ENCODE measurements around the gene PPP2R2B.

The PPP2R2B gene

GRCh38 chr5:146878476-146879172 lies at the start of gene PPP2R2B:
TSS of gene PPP2R2B (minus strand) at chr5:146878757.
- DNase-seq (ENCODE audit: extremely low read depth, insufficient read length) = peak; percentile 11
- Histone ChIP-seq H3K36me3 (ENCODE audit: control insufficient read depth, insufficient read depth, low read length) (no peaks in the 10 kb centered on the region), H3K4me3 (replicated peaks; ENCODE audit: low read depth, low read length) (peak within 1 kb of the TSS; percentile 26), H3K27me3 (replicated peaks; ENCODE audit: control insufficient read depth, insufficient read depth, low read length) (peaks cover 2% of the 10 kb centered on the region)
- no peak for TF ChIP-seq CTCF (IDR thresholded peaks at IDR 0.05; ENCODE audit: insufficient read depth, low read length, poor library complexity, severe bottlenecking)

GRCh38 chr5:146924132-146924531 lies 45.6 kb upstream of the PPP2R2B start:
- no peak overlapping the region for H3K4me3 ChIP-seq (replicated peaks; ENCODE audit: low read depth, low read length)
- no peak for DNase-seq (ENCODE audit: extremely low read depth, insufficient read length)
- TF ChIP-seq CTCF (IDR thresholded peaks at IDR 0.05; ENCODE audit: insufficient read depth, low read length, poor library complexity, severe bottlenecking) = no peak

GRCh38 chr5:146921225-146921624 lies 42.7 kb upstream of the PPP2R2B start:
- H3K36me3 ChIP-seq (ENCODE audit: control insufficient read depth, insufficient read depth, low read length) = no peaks in the 10 kb centered on the region
- no peaks in the 10 kb centered on the region for H3K27me3 ChIP-seq (replicated peaks; ENCODE audit: control insufficient read depth, insufficient read depth, low read length)
- no peak overlapping the region for H3K4me3 ChIP-seq (replicated peaks; ENCODE audit: low read depth, low read length)
- TF ChIP-seq CTCF (IDR thresholded peaks at IDR 0.05; ENCODE audit: insufficient read depth, low read length, poor library complexity, severe bottlenecking) = no peak
- DNase-seq (ENCODE audit: extremely low read depth, insufficient read length) = no peak

More at GRCh38 chr5:146924132-146924531, 45.6 kb upstream of the PPP2R2B start:
- H3K36me3 ChIP-seq (ENCODE audit: control insufficient read depth, insufficient read depth, low read length) = no peaks in the 10 kb centered on the region
- H3K27me3 ChIP-seq (replicated peaks; ENCODE audit: control insufficient read depth, insufficient read depth, low read length) = no peaks in the 10 kb centered on the region

GRCh38 chr5:146920351-146920881 lies 41.9 kb upstream of the PPP2R2B start:
- no peak overlapping the region for H3K4me3 ChIP-seq (replicated peaks; ENCODE audit: low read depth, low read length)
- no peak for TF ChIP-seq CTCF (IDR thresholded peaks at IDR 0.05; ENCODE audit: insufficient read depth, low read length, poor library complexity, severe bottlenecking)
- no peaks in the 10 kb centered on the region for H3K36me3 ChIP-seq (ENCODE audit: control insufficient read depth, insufficient read depth, low read length)
- no peak for DNase-seq (ENCODE audit: extremely low read depth, insufficient read length)
- H3K27me3 ChIP-seq (replicated peaks; ENCODE audit: control insufficient read depth, insufficient read depth, low read length) = no peaks in the 10 kb centered on the region

GRCh38 chr5:146919304-146919703 lies 40.7 kb upstream of the PPP2R2B start:
- H3K4me3 ChIP-seq (replicated peaks; ENCODE audit: low read depth, low read length) = no peak overlapping the region
- no peaks in the 10 kb centered on the region for H3K36me3 ChIP-seq (ENCODE audit: control insufficient read depth, insufficient read depth, low read length)
- no peaks in the 10 kb centered on the region for H3K27me3 ChIP-seq (replicated peaks; ENCODE audit: control insufficient read depth, insufficient read depth, low read length)
- TF ChIP-seq CTCF (IDR thresholded peaks at IDR 0.05; ENCODE audit: insufficient read depth, low read length, poor library complexity, severe bottlenecking) = no peak
- DNase-seq (ENCODE audit: extremely low read depth, insufficient read length) = no peak

Data from GM06990 (cell line).